Naive thymus-derived CD4-positive, alpha-beta T cell (primary cell): ENCODE data around the gene EEF1AKMT1. TPM values are rescaled to one million over a fixed set of nuclear protein-coding genes. Genes with fewer than 3 reads are reported as not detected.

Experiments used
- ATAC-seq: fragments of 150-1000 bp; cut with Tn5 transposase; 2 replicates; pipeline ENCODE4 v1.10.0; 2021; ENCODE audit warnings: mild to moderate bottlenecking, moderate library complexity
- CTCF ChIA-PET: fragments of 350-600 bp; sonication (Branson Sonifier 250); formaldehyde crosslinking; loops from one replicate; lab custom pipeline; 2021; ENCODE audit warnings: antibody characterized with exemption; lab: Charles Lee
- POLR2A ChIA-PET: fragments of 350-600 bp; sonication (Branson Sonifier 250); formaldehyde crosslinking; loops from one replicate; lab custom pipeline; 2021; ENCODE audit warnings: antibody characterized with exemption, inconsistent platforms; lab: Charles Lee
- DNase-seq, 9 donors: peaks; one replicate each; pipeline versions ENCODE4 v3.0.0 to v3.0.0-alpha.2; 2020 to 2022; ENCODE audit warnings: mixed read lengths in 1 of 9
- H3K27ac ChIP-seq: one replicate; pipeline ENCODE4 v1.7.0; 2013; ENCODE audit warnings: mild to moderate bottlenecking, low read depth, low read length, moderate library complexity
- H3K27me3 ChIP-seq, 2 donors: one replicate each; pipeline ENCODE4 v1.7.0; 2013; ENCODE audit warnings: low read length in 2 of 2, mild to moderate bottlenecking in 2 of 2, moderate library complexity in 2 of 2; ENCODE audit not compliant: control insufficient read depth in 2 of 2, insufficient read depth in 2 of 2
- H3K36me3 ChIP-seq, 3 experiments: 1 replicate in 2 of 3; 2 replicates in 1 of 3; pipeline ENCODE4 v1.7.0; 2013; ENCODE audit warnings: low read length in 3 of 3, mild to moderate bottlenecking in 3 of 3, moderate library complexity in 1 of 3; ENCODE audit not compliant: insufficient read depth in 3 of 3, control insufficient read depth in 2 of 3
- H3K4me1 ChIP-seq, 2 donors: one replicate each; pipeline ENCODE4 v1.7.0; 2013; ENCODE audit warnings: low read length in 2 of 2, mild to moderate bottlenecking in 2 of 2, moderate library complexity in 1 of 2; ENCODE audit not compliant: control insufficient read depth in 2 of 2, insufficient read depth in 2 of 2
- H3K4me3 ChIP-seq: 2 replicates; pipeline ENCODE4 v1.7.0; 2013; ENCODE audit warnings: mild to moderate bottlenecking, low read length
- H3K9me3 ChIP-seq, 3 experiments: 1 replicate in 2 of 3; 2 replicates in 1 of 3; pipeline ENCODE4 v1.7.0; 2013; ENCODE audit warnings: low read length in 3 of 3; ENCODE audit not compliant: control insufficient read depth in 2 of 3
- H3K27ac Mint-ChIP-seq, 9 donors: one replicate each; pipeline ENCODE4 v1.8.0; 2020 to 2022; ENCODE audit warnings: mixed read lengths in 9 of 9, mild to moderate bottlenecking in 8 of 9, moderate library complexity in 5 of 9, inconsistent platforms in 2 of 9
- H3K27me3 Mint-ChIP-seq, 5 donors: one replicate each; pipeline ENCODE4 v1.8.0; 2021 to 2022; ENCODE audit warnings: mixed read lengths in 5 of 5, mild to moderate bottlenecking in 1 of 5
- H3K36me3 Mint-ChIP-seq, 5 donors: one replicate each; pipeline ENCODE4 v1.8.0; 2020 to 2022; ENCODE audit warnings: mixed read lengths in 5 of 5, mild to moderate bottlenecking in 3 of 5, inconsistent platforms in 1 of 5
- H3K4me1 Mint-ChIP-seq, 7 donors: one replicate each; pipeline ENCODE4 v1.8.0; 2020 to 2022; ENCODE audit warnings: mixed read lengths in 7 of 7, mild to moderate bottlenecking in 3 of 7, inconsistent platforms in 1 of 7
- H3K4me3 Mint-ChIP-seq, 10 donors: one replicate each; pipeline ENCODE4 v1.8.0; 2020 to 2022; ENCODE audit warnings: mild to moderate bottlenecking in 10 of 10, mixed read lengths in 10 of 10, moderate library complexity in 6 of 10, inconsistent platforms in 2 of 10
- H3K9me3 Mint-ChIP-seq, 11 donors: one replicate each; pipeline ENCODE4 v1.8.0; 2020 to 2022; ENCODE audit warnings: mixed read lengths in 11 of 11, mild to moderate bottlenecking in 4 of 11, inconsistent platforms in 1 of 11, moderate library complexity in 1 of 11
- intact Hi-C, 2 donors: fragments of 100-400 bp; cut with micrococcal nuclease; formaldehyde crosslinking; loops; one replicate each; pipeline ENCODE4 v1.15.1; 2023
- polyA plus RNA-seq, 2 donors: library from polyadenylated mRNA; unstranded; fragments of 300-500 nt; fragmentation: Illumina TruSeq; gene quantifications; one replicate each; pipeline ENCODE4 v1.2.3, GENCODE V29; 2021
- total RNA-seq, 6 experiments: library from RNA in 5 of 6; stranded (reverse) in 5 of 6; gene quantifications; 1 replicate in 5 of 6; 2 replicates in 1 of 6; pipeline ENCODE4 v1.2.3 and lab custom pipeline; 2021 to 2026

Gene EEF1AKMT1
- total and polyA plus RNA-seq, 7 experiments from 2014 or later = 4.2 to 14.1 (median 9.8) TPM

GRCh38 chr13:20718958-20719566 is 54.7 kb downstream of the EEF1AKMT1 start:
- POLR2A ChIA-PET = no interaction called here
- no peak overlapping the region for H3K4me3 ChIP-seq
- H3K27ac Mint-ChIP-seq = no peak overlapping the region
- no peaks in the 10 kb centered on the region for H3K4me1 ChIP-seq
- no peak for ATAC-seq
- no peaks in the 10 kb centered on the region for H3K27me3 ChIP-seq
- H3K36me3 ChIP-seq = no peaks in the 10 kb centered on the region
- peaks cover 10 to 19% (median 14%) of the 10 kb centered on the region in 5 donors for H3K27me3 Mint-ChIP-seq
- H3K4me3 Mint-ChIP-seq = no peak overlapping the region
- no peaks in the 10 kb centered on the region for H3K36me3 Mint-ChIP-seq
- CTCF ChIA-PET = no interaction called here
- H3K9me3 Mint-ChIP-seq = no peaks in the 10 kb centered on the region
- H3K4me1 Mint-ChIP-seq = peaks cover 0 to 8% (median 3%) of the 10 kb centered on the region in 7 donors
- no peaks in the 10 kb centered on the region for H3K9me3 ChIP-seq
- DNase-seq = no peak
- intact Hi-C loops = no loop called here
- no peak overlapping the region for H3K27ac ChIP-seq

- Histone ChIP-seq H3K4me3 (no peak overlapping the region), H3K36me3 (no peaks in the 10 kb centered on the region), H3K27ac (no peak overlapping the region), H3K27me3 (no peaks in the 10 kb centered on the region), H3K4me1 (no peaks in the 10 kb centered on the region), H3K9me3 (no peaks in the 10 kb centered on the region)
- ChIA-PET CTCF (no interaction called here), POLR2A (no interaction called here)
- no peaks in the 10 kb centered on the region for H3K36me3 Mint-ChIP-seq
- ATAC-seq (no peak), DNase-seq (no peak)
- H3K4me1 Mint-ChIP-seq = peaks cover 0 to 12% (median 6%) of the 10 kb centered on the region in 7 donors
- peaks cover 0 to 2% (median 0%) of the 10 kb centered on the region in 11 donors for H3K9me3 Mint-ChIP-seq
- no peak overlapping the region for H3K27ac Mint-ChIP-seq
- peaks cover 6 to 20% (median 14%) of the 10 kb centered on the region in 5 donors for H3K27me3 Mint-ChIP-seq
- intact Hi-C loops = no loop called here
- no peak overlapping the region for H3K4me3 Mint-ChIP-seq
Observed at GRCh38 chr13:20717581-20718542, 55.9 kb downstream of the EEF1AKMT1 start.

GRCh38 chr13:20716951-20717350 is 56.8 kb downstream of the EEF1AKMT1 start:
- ATAC-seq (no peak), DNase-seq (no peak)
- peaks cover 0 to 14% (median 11%) of the 10 kb centered on the region in 5 donors for H3K27me3 Mint-ChIP-seq
- Histone ChIP-seq H3K36me3 (no peaks in the 10 kb centered on the region), H3K9me3 (no peaks in the 10 kb centered on the region), H3K27ac (no peak overlapping the region), H3K27me3 (no peaks in the 10 kb centered on the region), H3K4me1 (no peaks in the 10 kb centered on the region), H3K4me3 (no peak overlapping the region)
- H3K4me1 Mint-ChIP-seq = peaks cover 5 to 15% (median 9%) of the 10 kb centered on the region in 7 donors
- intact Hi-C loops = no loop called here
- peaks cover 0 to 2% (median 0%) of the 10 kb centered on the region in 11 donors for H3K9me3 Mint-ChIP-seq
- H3K36me3 Mint-ChIP-seq = no peaks in the 10 kb centered on the region
- H3K27ac Mint-ChIP-seq = no peak overlapping the region
- H3K4me3 Mint-ChIP-seq = no peak overlapping the region
- ChIA-PET POLR2A (no interaction called here), CTCF (interaction anchor here (0.7 to 0.9 kb wide), 2 partner anchors 22 to 110 kb away, joined by 3 read pairs; no protein-coding TSS in a partner anchor)

GRCh38 chr13:20715330-20715712 is 58.4 kb downstream of the EEF1AKMT1 start:
- CTCF ChIA-PET = interaction anchor here (0.6 to 1.5 kb wide), 3 partner anchors 16 to 519 kb away, joined by 3 to 11 read pairs (median 4); no protein-coding TSS in a partner anchor
- H3K27me3 ChIP-seq = no peaks in the 10 kb centered on the region
- POLR2A ChIA-PET = no interaction called here

GRCh38 chr13:20714563-20715329 is 59.0 kb downstream of the EEF1AKMT1 start:
- CTCF ChIA-PET = interaction anchor here (0.6 to 1.5 kb wide), 6 partner anchors 16 to 518 kb away, joined by 3 to 11 read pairs (median 3); no protein-coding TSS in a partner anchor
- DNase-seq = no peak
- Mint-ChIP-seq H3K27ac (no peak overlapping the region), H3K4me1 (peaks cover 5 to 13% (median 8%) of the 10 kb centered on the region in 7 donors), H3K4me3 (no peak overlapping the region), H3K27me3 (peaks cover 0 to 7% (median 6%) of the 10 kb centered on the region in 5 donors), H3K36me3 (no peaks in the 10 kb centered on the region), H3K9me3 (peaks cover 0 to 3% (median 0%) of the 10 kb centered on the region in 11 donors)
- Histone ChIP-seq H3K4me3 (no peak overlapping the region), H3K9me3 (no peaks in the 10 kb centered on the region), H3K36me3 (no peaks in the 10 kb centered on the region), H3K4me1 (no peaks in the 10 kb centered on the region), H3K27ac (no peak overlapping the region), H3K27me3 (no peaks in the 10 kb centered on the region)
- intact Hi-C loops = loop anchor here in 1 of 2 donors (5.0 kb wide), 1 partner anchor 517 kb away; no protein-coding TSS in a partner anchor
- no peak for ATAC-seq
- POLR2A ChIA-PET = no interaction called here

More at GRCh38 chr13:20715330-20715712, 58.4 kb downstream of the EEF1AKMT1 start:
- Histone ChIP-seq H3K27ac (no peak overlapping the region), H3K36me3 (no peaks in the 10 kb centered on the region), H3K9me3 (no peaks in the 10 kb centered on the region), H3K4me3 (no peak overlapping the region), H3K4me1 (no peaks in the 10 kb centered on the region)
- Mint-ChIP-seq H3K4me3 (no peak overlapping the region), H3K4me1 (peaks cover 5 to 13% (median 8%) of the 10 kb centered on the region in 7 donors), H3K9me3 (peaks cover 0 to 3% (median 0%) of the 10 kb centered on the region in 11 donors), H3K27me3 (peaks cover 0 to 7% (median 6%) of the 10 kb centered on the region in 5 donors), H3K27ac (no peak overlapping the region), H3K36me3 (no peaks in the 10 kb centered on the region)
- intact Hi-C loops = no loop called here
- DNase-seq = no peak
- no peak for ATAC-seq

GRCh38 chr13:20714161-20714560 is 59.6 kb downstream of the EEF1AKMT1 start:
- Mint-ChIP-seq H3K4me1 (peaks cover 5 to 13% (median 8%) of the 10 kb centered on the region in 7 donors), H3K9me3 (peaks cover 0 to 3% (median 0%) of the 10 kb centered on the region in 11 donors)
- POLR2A ChIA-PET = no interaction called here

More at GRCh38 chr13:20714161-20714560, 59.6 kb downstream of the EEF1AKMT1 start:
- Histone ChIP-seq H3K27me3 (no peaks in the 10 kb centered on the region), H3K4me3 (no peak overlapping the region), H3K36me3 (no peaks in the 10 kb centered on the region), H3K4me1 (no peaks in the 10 kb centered on the region), H3K27ac (no peak overlapping the region), H3K9me3 (no peaks in the 10 kb centered on the region)
- intact Hi-C loops = loop anchor here in 1 of 2 donors (5.0 kb wide), 1 partner anchor 517 kb away; no protein-coding TSS in a partner anchor
- H3K36me3 Mint-ChIP-seq = no peaks in the 10 kb centered on the region
- CTCF ChIA-PET = interaction anchor here (0.7 to 1.2 kb wide), 3 partner anchors 210 to 215 kb away, joined by 3 read pairs; no protein-coding TSS in a partner anchor
- no peak for ATAC-seq
- no peak overlapping the region for H3K4me3 Mint-ChIP-seq
- DNase-seq = no peak
- peaks cover 0 to 7% (median 6%) of the 10 kb centered on the region in 5 donors for H3K27me3 Mint-ChIP-seq
- no peak overlapping the region for H3K27ac Mint-ChIP-seq
